KMS-11 (cell line): ENCODE data around the gene JPH3.

Source experiments
- H2AFZ ChIP-seq: fragments of 200-600 bp; sonication (generic); 2 replicates; pipeline ENCODE4 v1.6.1; 2016; ENCODE audit warnings: antibody characterized with exemption, mixed run types, low read depth
- H3K27ac ChIP-seq: fragments of 200-600 bp; sonication (generic); 2 replicates; pipeline ENCODE4 v1.6.1; 2016; ENCODE audit warnings: mild to moderate bottlenecking, mixed run types
- H3K27me3 ChIP-seq: fragments of 200-600 bp; sonication (generic); 2 replicates; pipeline ENCODE4 v1.6.1; 2017; ENCODE audit warnings: mild to moderate bottlenecking, low read depth, mixed run types, moderate library complexity; ENCODE audit not compliant: insufficient read depth
- H3K36me3 ChIP-seq: fragments of 200-600 bp; sonication (generic); 2 replicates; pipeline ENCODE4 v1.6.1; 2017; ENCODE audit warnings: mild to moderate bottlenecking, mixed run types; ENCODE audit not compliant: insufficient read depth
- H3K4me1 ChIP-seq: fragments of 200-600 bp; sonication (generic); 2 replicates; pipeline ENCODE4 v1.6.1; 2016; ENCODE audit warnings: mild to moderate bottlenecking, low read depth, mixed run types; ENCODE audit not compliant: poor library complexity, severe bottlenecking
- H3K4me2 ChIP-seq: fragments of 200-600 bp; sonication (generic); 2 replicates; pipeline ENCODE4 v1.7.0; 2016; ENCODE audit warnings: mild to moderate bottlenecking, mixed run types
- H3K4me3 ChIP-seq: fragments of 200-600 bp; sonication (generic); IDR thresholded peaks from 2 replicates; pipeline ENCODE4 v1.6.1; 2017; ENCODE audit warnings: low read depth, low read length, mixed read lengths; ENCODE audit not compliant: insufficient read depth
- H3K79me2 ChIP-seq: fragments of 200-600 bp; sonication (generic); 2 replicates; pipeline ENCODE4 v1.6.1; 2016; ENCODE audit warnings: low read depth, mixed run types; ENCODE audit not compliant: insufficient read depth
- H3K9ac ChIP-seq: fragments of 200-600 bp; sonication (generic); 2 replicates; pipeline ENCODE4 v1.6.1; 2016; ENCODE audit warnings: mild to moderate bottlenecking, mixed run types
- H4K20me1 ChIP-seq: fragments of 200-600 bp; sonication (generic); 2 replicates; pipeline ENCODE4 v1.6.1; 2016; ENCODE audit warnings: mild to moderate bottlenecking, mixed run types; ENCODE audit not compliant: insufficient read depth
- TF ChIP-seq, protein P1 (sequence below): fragments of 200-600 bp; sonication (generic); conservative IDR thresholded peaks from 2 replicates; pipeline ENCODE4 v1.6.1; 2017; ENCODE audit warnings: low read depth, mild to moderate bottlenecking, antibody characterized with exemption, low read length, moderate library complexity, mixed read lengths

JPH3 gene

DNA sequence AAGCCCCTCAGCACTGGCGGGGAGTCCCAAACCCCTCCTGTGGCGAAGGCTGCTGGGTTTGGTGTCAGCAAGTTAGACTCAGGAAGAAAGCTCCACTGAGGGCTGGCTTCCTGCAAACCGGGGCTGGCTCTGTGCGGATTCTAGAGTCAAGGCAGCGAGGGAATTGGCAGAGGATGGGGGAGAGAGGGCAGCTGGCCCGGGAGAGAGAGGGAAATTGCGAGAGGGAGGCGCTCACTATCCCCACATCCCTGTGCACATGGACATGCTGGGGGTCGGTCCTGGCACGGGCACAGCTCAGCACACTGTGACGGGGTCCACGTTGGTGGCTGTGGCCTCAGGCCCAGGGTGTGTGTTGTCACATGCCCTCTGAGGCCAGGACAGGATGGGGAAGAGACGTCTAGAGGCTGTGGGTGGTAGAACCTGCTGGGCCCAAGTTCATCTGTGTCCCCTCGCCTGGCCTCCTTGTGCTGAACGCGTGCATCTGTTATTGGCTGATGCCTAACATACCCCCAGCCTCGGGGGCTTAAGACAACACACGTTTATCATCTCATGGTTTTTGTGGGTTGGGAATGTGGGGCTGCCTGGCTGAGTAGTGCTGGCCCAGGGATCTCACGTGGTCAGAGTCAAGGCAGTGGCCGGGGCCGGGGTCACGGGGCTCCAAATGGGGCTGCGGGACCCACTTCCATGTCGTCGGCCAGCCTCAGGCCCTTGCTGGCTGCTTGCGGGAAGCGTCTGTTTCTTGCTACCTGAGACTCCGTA lies 16.7 kb upstream of the JPH3 start:
- H3K27me3 ChIP-seq, result peaks cover 84% of the 10 kb centered on the region
- no peaks in the 10 kb centered on the region for H3K36me3 ChIP-seq
- no peaks in the 10 kb centered on the region for H4K20me1 ChIP-seq
- no peak overlapping the region for H3K9ac ChIP-seq
- no peak overlapping the region for H3K4me3 ChIP-seq
- H3K4me2 ChIP-seq, result no peak overlapping the region
- H3K27ac ChIP-seq, result no peak overlapping the region
- TF ChIP-seq, protein P1, sequence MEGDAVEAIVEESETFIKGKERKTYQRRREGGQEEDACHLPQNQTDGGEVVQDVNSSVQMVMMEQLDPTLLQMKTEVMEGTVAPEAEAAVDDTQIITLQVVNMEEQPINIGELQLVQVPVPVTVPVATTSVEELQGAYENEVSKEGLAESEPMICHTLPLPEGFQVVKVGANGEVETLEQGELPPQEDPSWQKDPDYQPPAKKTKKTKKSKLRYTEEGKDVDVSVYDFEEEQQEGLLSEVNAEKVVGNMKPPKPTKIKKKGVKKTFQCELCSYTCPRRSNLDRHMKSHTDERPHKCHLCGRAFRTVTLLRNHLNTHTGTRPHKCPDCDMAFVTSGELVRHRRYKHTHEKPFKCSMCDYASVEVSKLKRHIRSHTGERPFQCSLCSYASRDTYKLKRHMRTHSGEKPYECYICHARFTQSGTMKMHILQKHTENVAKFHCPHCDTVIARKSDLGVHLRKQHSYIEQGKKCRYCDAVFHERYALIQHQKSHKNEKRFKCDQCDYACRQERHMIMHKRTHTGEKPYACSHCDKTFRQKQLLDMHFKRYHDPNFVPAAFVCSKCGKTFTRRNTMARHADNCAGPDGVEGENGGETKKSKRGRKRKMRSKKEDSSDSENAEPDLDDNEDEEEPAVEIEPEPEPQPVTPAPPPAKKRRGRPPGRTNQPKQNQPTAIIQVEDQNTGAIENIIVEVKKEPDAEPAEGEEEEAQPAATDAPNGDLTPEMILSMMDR, result no peak
- no peaks in the 10 kb centered on the region for H3K79me2 ChIP-seq
- H3K4me1 ChIP-seq, result no peaks in the 10 kb centered on the region
- no peak overlapping the region for H2AFZ ChIP-seq

DNA sequence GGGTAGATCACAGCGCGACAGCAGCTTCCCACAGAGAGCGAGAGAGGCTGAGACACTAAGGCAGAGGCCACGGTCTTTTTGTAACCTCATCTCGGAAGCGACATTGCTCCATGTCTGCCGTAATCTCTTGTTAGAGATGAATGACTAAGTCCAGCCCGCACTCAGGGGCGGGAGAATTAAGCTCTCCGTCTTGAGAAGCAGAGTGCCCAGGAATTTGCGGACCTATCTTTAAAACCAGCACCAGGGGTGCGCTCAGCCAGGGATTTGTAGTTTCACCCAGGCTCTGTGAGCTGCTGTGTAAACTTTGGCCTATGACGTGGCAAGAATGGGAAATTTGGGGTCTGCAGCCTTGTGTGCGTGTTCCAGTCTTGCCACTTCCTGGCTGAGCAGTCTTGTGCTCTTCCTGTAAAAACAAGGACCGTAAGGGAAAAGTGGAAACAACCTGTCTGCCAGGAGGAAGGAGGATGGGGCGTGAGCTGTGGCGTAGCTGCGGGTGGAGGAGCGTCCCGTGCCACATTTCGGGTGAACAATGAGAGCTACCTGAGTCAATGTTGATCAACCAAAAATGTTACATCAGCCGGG lies 16.0 kb upstream of the JPH3 start:
- no peak overlapping the region for H3K9ac ChIP-seq
- no peaks in the 10 kb centered on the region for H3K36me3 ChIP-seq
- no peak overlapping the region for H3K27ac ChIP-seq
- H3K4me3 ChIP-seq, result no peak overlapping the region
- TF ChIP-seq, protein P1, result no peak
- H3K4me2 ChIP-seq, result no peak overlapping the region
- H3K27me3 ChIP-seq, result peaks cover 84% of the 10 kb centered on the region
- H3K4me1 ChIP-seq, result no peaks in the 10 kb centered on the region
- H4K20me1 ChIP-seq, result no peaks in the 10 kb centered on the region
- H2AFZ ChIP-seq, result no peak overlapping the region
- no peaks in the 10 kb centered on the region for H3K79me2 ChIP-seq

DNA sequence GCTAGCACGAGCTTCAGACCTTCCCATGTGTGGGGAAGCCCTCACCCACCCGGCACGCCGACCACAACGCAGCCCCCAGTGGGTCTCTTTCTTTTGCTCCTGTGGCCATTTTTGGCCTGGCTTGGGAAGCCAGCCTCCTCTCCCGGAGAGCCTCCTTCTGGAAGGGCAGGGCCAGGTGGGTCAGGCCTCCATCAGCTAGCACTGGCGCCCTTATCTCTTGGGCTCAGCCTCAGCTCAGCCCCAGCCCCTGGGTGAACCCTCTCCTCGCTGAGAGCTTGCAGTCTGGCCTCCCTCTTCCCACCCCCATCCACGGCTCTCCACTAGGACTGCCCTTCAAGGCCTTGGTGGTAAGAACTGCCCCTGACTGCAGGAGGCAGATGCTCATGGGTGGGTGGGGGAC lies 14.7 kb upstream of the JPH3 start:
- Histone ChIP-seq H4K20me1 (no peaks in the 10 kb centered on the region), H3K79me2 (no peaks in the 10 kb centered on the region), H3K27me3 (peaks cover 84% of the 10 kb centered on the region), H3K4me1 (no peaks in the 10 kb centered on the region), H3K36me3 (no peaks in the 10 kb centered on the region), H3K27ac (no peak overlapping the region), H3K9ac (no peak overlapping the region), H2AFZ (no peak overlapping the region), H3K4me2 (no peak overlapping the region), H3K4me3 (no peak overlapping the region)
- TF ChIP-seq, protein P1, result no peak

DNA sequence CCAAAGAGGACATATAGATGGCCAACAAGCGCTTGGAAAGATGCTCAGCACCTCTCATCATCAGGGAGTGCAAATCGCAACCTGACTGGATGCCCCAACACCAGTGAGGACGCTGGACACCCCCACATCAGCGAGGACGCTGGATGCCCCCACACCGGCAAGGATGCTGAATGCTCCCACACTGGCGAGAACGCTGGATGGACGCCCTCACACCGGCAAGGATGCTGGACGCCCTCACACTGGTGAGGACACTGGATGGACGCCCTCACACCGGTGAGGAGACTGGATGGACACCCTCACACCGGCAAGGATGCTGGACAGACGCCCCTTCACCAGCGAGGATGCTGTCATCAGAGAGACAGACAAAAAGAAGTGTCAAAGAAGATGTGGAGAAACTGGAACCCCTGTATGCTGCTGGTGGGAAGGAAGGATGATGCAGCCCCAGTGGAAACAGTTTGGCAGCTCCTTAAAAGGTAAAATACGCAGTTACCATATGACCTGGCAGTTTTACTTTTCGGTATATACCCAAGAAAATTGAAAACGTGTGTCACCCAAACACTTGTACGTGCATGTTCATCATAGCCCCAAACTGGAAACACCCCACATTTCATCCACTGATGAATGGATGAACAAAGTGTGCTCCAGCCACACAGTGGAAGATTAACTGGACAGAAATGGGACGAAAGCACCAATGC lies 10.1 kb upstream of the JPH3 start:
- TF ChIP-seq, protein P1, result no peak

More for the DNA sequence above, 10.1 kb upstream of the JPH3 start:
- no peak overlapping the region for H3K27ac ChIP-seq
- no peaks in the 10 kb centered on the region for H3K36me3 ChIP-seq
- H3K4me3 ChIP-seq, result no peak overlapping the region
- no peak overlapping the region for H3K4me2 ChIP-seq
- no peaks in the 10 kb centered on the region for H4K20me1 ChIP-seq
- H3K9ac ChIP-seq, result no peak overlapping the region
- peaks cover 78% of the 10 kb centered on the region for H3K27me3 ChIP-seq
- H3K79me2 ChIP-seq, result no peaks in the 10 kb centered on the region
- no peaks in the 10 kb centered on the region for H3K4me1 ChIP-seq
- no peak overlapping the region for H2AFZ ChIP-seq
